ENCODE results near the gene DNAH17. TPM values are rescaled to one million over a fixed set of nuclear protein-coding genes. Genes with fewer than 3 reads are reported as not detected.

The DNAH17 gene
- total RNA-seq, 1 experiment from 2014 or later, result 0.11 TPM

DNA sequence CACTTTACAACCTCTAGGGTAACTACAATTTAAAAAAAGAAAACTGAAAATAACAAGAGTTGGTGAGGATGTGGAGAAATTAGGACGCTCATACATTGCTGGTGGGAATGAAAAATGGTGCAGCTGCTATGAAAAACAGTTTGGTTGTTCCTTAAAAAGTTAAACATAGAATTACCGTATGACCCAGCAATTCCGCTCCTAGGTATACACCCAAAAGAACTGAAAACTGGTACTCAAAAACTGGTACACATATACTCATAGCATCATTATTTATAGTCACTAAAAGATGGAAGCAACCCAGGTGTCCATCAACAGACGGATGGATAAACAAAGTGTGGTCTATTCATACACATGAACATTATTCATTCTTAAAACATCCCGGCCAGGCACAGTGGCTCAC lies 42.9 kb upstream of the DNAH17 start:
- H3K36me3 ChIP-seq (ENCODE audit: insufficient read depth, low read length, poor library complexity, severe bottlenecking), result no peaks in the 10 kb centered on the region
- H3K4me1 ChIP-seq (ENCODE audit: insufficient read depth, low read length, poor library complexity, severe bottlenecking), result no peaks in the 10 kb centered on the region
- H3K27ac ChIP-seq (ENCODE audit: low read depth, low read length, poor library complexity, severe bottlenecking), result no peak overlapping the region
- intact Hi-C loops (cut with micrococcal nuclease; ENCODE audit: unreplicated experiment), result no loop called here
- POLR2A ChIA-PET (ENCODE audit: low non-redundant PET), result no interaction called here
- no TSS peak for BruUV-seq (replicated peaks)
- H3K9me3 ChIP-seq (ENCODE audit: low read depth, low read length, poor library complexity, severe bottlenecking), result no peaks in the 10 kb centered on the region
- no peak overlapping the region for H3K4me3 ChIP-seq (ENCODE audit: low read depth, low read length, poor library complexity, severe bottlenecking)
- TF ChIP-seq, protein P1, sequence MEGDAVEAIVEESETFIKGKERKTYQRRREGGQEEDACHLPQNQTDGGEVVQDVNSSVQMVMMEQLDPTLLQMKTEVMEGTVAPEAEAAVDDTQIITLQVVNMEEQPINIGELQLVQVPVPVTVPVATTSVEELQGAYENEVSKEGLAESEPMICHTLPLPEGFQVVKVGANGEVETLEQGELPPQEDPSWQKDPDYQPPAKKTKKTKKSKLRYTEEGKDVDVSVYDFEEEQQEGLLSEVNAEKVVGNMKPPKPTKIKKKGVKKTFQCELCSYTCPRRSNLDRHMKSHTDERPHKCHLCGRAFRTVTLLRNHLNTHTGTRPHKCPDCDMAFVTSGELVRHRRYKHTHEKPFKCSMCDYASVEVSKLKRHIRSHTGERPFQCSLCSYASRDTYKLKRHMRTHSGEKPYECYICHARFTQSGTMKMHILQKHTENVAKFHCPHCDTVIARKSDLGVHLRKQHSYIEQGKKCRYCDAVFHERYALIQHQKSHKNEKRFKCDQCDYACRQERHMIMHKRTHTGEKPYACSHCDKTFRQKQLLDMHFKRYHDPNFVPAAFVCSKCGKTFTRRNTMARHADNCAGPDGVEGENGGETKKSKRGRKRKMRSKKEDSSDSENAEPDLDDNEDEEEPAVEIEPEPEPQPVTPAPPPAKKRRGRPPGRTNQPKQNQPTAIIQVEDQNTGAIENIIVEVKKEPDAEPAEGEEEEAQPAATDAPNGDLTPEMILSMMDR (conservative IDR thresholded peaks at IDR 0.05; ENCODE audit: low read depth, low read length), result no peak
- TF ChIP-seq EZH2 (IDR thresholded peaks at IDR 0.05; ENCODE audit: borderline replicate concordance, low read depth, low read length, poor library complexity, severe bottlenecking), result no peak
- H3K27me3 ChIP-seq (replicated peaks; ENCODE audit: insufficient read depth, low read depth, low read length, poor library complexity), result no peaks in the 10 kb centered on the region
- no peak for DNase-seq (ENCODE audit: low spot score)
- CTCF ChIA-PET, result no interaction called here

DNA sequence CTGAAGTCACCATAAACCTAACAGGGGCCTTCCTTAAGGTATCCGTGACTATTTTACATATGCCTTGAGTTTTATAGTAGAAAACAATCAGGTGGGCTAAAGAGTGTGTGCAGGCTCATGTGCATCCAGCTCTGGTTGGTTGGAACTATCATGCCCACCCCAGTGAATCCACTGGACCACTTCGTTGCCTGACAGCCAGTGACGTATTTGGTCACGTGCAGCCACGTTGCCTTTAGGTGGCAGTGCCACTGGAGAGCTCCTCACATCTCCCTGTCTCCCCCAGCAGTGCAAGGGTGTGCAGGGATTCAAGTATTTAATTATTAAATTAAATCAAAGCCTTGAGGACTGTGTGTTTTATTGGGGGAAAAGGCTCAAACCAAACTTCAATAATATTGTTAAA lies 42.1 kb upstream of the DNAH17 start:
- H3K27ac ChIP-seq (ENCODE audit: low read depth, low read length, poor library complexity, severe bottlenecking), result no peak overlapping the region
- no peaks in the 10 kb centered on the region for H3K27me3 ChIP-seq (replicated peaks; ENCODE audit: insufficient read depth, low read depth, low read length, poor library complexity)
- no peaks in the 10 kb centered on the region for H3K9me3 ChIP-seq (ENCODE audit: low read depth, low read length, poor library complexity, severe bottlenecking)
- POLR2A ChIA-PET (ENCODE audit: low non-redundant PET), result no interaction called here
- intact Hi-C loops (cut with micrococcal nuclease; ENCODE audit: unreplicated experiment), result no loop called here
- no TSS peak for BruUV-seq (replicated peaks)
- no peak overlapping the region for H3K4me3 ChIP-seq (ENCODE audit: low read depth, low read length, poor library complexity, severe bottlenecking)
- no peaks in the 10 kb centered on the region for H3K4me1 ChIP-seq (ENCODE audit: insufficient read depth, low read length, poor library complexity, severe bottlenecking)
- CTCF ChIA-PET, result no interaction called here
- TF ChIP-seq, protein P1 (conservative IDR thresholded peaks at IDR 0.05; ENCODE audit: low read depth, low read length), result no peak
- TF ChIP-seq EZH2 (IDR thresholded peaks at IDR 0.05; ENCODE audit: borderline replicate concordance, low read depth, low read length, poor library complexity, severe bottlenecking), result no peak
- H3K36me3 ChIP-seq (ENCODE audit: insufficient read depth, low read length, poor library complexity, severe bottlenecking), result no peaks in the 10 kb centered on the region
- DNase-seq (ENCODE audit: low spot score), result no peak

DNA sequence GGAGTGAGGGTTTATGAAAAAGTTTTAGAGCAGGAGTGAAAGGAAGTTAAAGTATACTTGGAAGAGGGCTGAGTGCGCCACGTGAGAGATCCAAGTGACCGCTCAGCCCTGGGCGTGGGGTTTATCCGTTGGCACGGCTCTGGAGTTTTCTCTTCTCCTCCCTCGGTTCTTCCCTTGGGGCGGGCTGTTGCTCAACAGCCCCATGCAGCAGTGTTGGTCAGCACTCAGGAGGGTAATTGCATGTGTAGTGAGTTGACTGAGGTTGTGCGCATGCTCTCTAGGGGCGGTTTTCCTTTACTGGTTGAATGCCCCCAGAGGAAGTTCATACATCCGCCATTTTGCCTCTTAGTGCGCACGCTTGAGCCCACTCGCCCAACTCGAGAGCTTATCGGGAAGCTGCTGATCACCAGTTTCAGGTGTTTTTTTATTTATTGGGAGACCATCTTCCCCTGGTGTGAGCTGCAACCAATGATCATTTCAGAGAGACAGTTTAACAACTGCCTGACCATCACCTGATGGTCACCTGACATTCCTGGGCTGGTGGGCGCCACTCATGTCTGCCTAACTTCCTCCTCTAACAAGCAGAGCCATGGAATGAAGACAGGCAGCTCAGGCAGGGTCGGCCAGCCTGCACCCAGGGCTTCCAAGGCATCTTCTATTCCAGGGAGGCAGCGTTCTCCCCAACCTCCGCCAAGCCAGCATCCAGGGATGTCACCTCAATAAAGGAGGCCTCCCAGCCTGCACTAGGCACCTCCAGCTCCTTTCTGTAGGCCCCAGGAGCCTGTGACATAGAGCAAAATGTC lies 41.3 kb upstream of the DNAH17 start:
- no TSS peak for BruUV-seq (replicated peaks)
- Histone ChIP-seq H3K27me3 (replicated peaks; ENCODE audit: insufficient read depth, low read depth, low read length, poor library complexity) (no peaks in the 10 kb centered on the region), H3K4me1 (ENCODE audit: insufficient read depth, low read length, poor library complexity, severe bottlenecking) (no peaks in the 10 kb centered on the region), H3K4me3 (ENCODE audit: low read depth, low read length, poor library complexity, severe bottlenecking) (no peak overlapping the region), H3K9me3 (ENCODE audit: low read depth, low read length, poor library complexity, severe bottlenecking) (no peaks in the 10 kb centered on the region), H3K36me3 (ENCODE audit: insufficient read depth, low read length, poor library complexity, severe bottlenecking) (no peaks in the 10 kb centered on the region), H3K27ac (ENCODE audit: low read depth, low read length, poor library complexity, severe bottlenecking) (no peak overlapping the region)
- intact Hi-C loops (cut with micrococcal nuclease; ENCODE audit: unreplicated experiment), result no loop called here
- no peak for DNase-seq (ENCODE audit: low spot score)
- POLR2A ChIA-PET (ENCODE audit: low non-redundant PET), result interaction anchor here (0.6 kb wide), 1 partner anchor 61 kb away, joined by 3 read pairs; no protein-coding TSS in a partner anchor
- no peak for TF ChIP-seq EZH2 (IDR thresholded peaks at IDR 0.05; ENCODE audit: borderline replicate concordance, low read depth, low read length, poor library complexity, severe bottlenecking)
- TF ChIP-seq, protein P1 (conservative IDR thresholded peaks at IDR 0.05; ENCODE audit: low read depth, low read length), result no peak
- CTCF ChIA-PET, result no interaction called here
